OCI-LY1 (cell line): Measurements from ENCODE around the gene RBKS.

ENCODE experiments used
- H2AFZ ChIP-seq: fragments of 200-600 bp; sonication (generic), shearing (Covaris generic); 2 replicates; pipeline ENCODE4 v1.6.0; 2014; ENCODE audit warnings: antibody characterized with exemption, mild to moderate bottlenecking, low read length
- H3F3A ChIP-seq: fragments of 200-600 bp; sonication (generic), shearing (Covaris generic); 2 replicates; pipeline ENCODE4 v1.6.0; 2014; ENCODE audit warnings: mild to moderate bottlenecking, antibody characterized with exemption, low read length, moderate library complexity; ENCODE audit not compliant: insufficient read depth
- H3K27ac ChIP-seq: fragments of 200-600 bp; sonication (generic); 2 replicates; pipeline ENCODE4 v1.5.1; 2014; ENCODE audit warnings: low read length, mixed run types, mild to moderate bottlenecking, low read depth; ENCODE audit not compliant: poor library complexity, severe bottlenecking
- H3K27me3 ChIP-seq: fragments of 200-600 bp; sonication (generic); 2 replicates; pipeline ENCODE4 v1.6.0; 2014; ENCODE audit warnings: antibody characterized with exemption, mild to moderate bottlenecking, low read length, moderate library complexity; ENCODE audit not compliant: insufficient read depth
- H3K36me3 ChIP-seq: fragments of 200-600 bp; sonication (generic); 2 replicates; pipeline ENCODE4 v1.6.1; 2014; ENCODE audit warnings: mild to moderate bottlenecking, antibody characterized with exemption, low read length, moderate library complexity, mixed read lengths; ENCODE audit not compliant: insufficient read depth
- H3K4me1 ChIP-seq: fragments of 200-600 bp; sonication (generic); 2 replicates; pipeline ENCODE4 v1.5.1; 2014; ENCODE audit warnings: mild to moderate bottlenecking, low read length, moderate library complexity; ENCODE audit not compliant: insufficient read depth, severe bottlenecking
- H3K4me2 ChIP-seq: fragments of 200-600 bp; sonication (generic), shearing (Covaris generic); 2 replicates; pipeline ENCODE4 v1.6.1; 2014; ENCODE audit warnings: low read length
- H3K4me3 ChIP-seq: fragments of 200-600 bp; sonication (generic); 2 replicates; pipeline ENCODE4 v1.5.1; 2014; ENCODE audit warnings: low read length, low read depth, mild to moderate bottlenecking, mixed read lengths; ENCODE audit not compliant: poor library complexity, severe bottlenecking
- H3K79me2 ChIP-seq: fragments of 200-600 bp; shearing (Covaris generic); 2 replicates; pipeline ENCODE4 v1.6.1; 2016; ENCODE audit warnings: mixed run types, low read length, mixed read lengths; ENCODE audit not compliant: insufficient read depth
- H3K9ac ChIP-seq: fragments of 200-600 bp; sonication (generic), shearing (Covaris generic); 2 replicates; pipeline ENCODE4 v1.6.1; 2014; ENCODE audit warnings: mild to moderate bottlenecking, low read length, mixed read lengths
- H3K9me2 ChIP-seq: fragments of 200-600 bp; sonication (generic), shearing (Covaris generic); 2 replicates; pipeline ENCODE4 v1.6.1; 2014; ENCODE audit warnings: low read depth, mild to moderate bottlenecking, low read length, mixed read lengths
- H3K9me3 ChIP-seq: fragments of 200-600 bp; shearing (Covaris generic); 2 replicates; pipeline ENCODE4 v1.6.1; 2014; ENCODE audit warnings: low read length, mixed read lengths
- H4K20me1 ChIP-seq: fragments of 200-600 bp; sonication (generic), shearing (Covaris generic); 2 replicates; pipeline ENCODE4 v1.6.0; 2016; ENCODE audit warnings: mild to moderate bottlenecking, low read length; ENCODE audit not compliant: insufficient read depth
- CTCF ChIP-seq: fragments of 200-600 bp; sonication (generic), shearing (Covaris generic); IDR thresholded peaks from 2 replicates; pipeline ENCODE4 v1.5.1; 2017; ENCODE audit warnings: mild to moderate bottlenecking, antibody characterized with exemption, low read length, moderate library complexity, mixed read lengths
- EZH2 ChIP-seq: fragments of 200-600 bp; sonication (generic), shearing (Covaris generic); IDR thresholded peaks from 2 replicates; pipeline ENCODE4 v1.8.0; 2017; ENCODE audit warnings: borderline replicate concordance, mixed run types, mild to moderate bottlenecking, antibody characterized with exemption, low read length, moderate library complexity, mixed read lengths

Gene RBKS

GRCh38 chr2:27891673-27892105 lies 1.5 kb upstream of the RBKS start:
- H3K79me2 ChIP-seq: no peaks in the 10 kb centered on the region
- no peaks in the 10 kb centered on the region for H3K9me2 ChIP-seq
- H2AFZ ChIP-seq: no peak overlapping the region
- H3K4me3 ChIP-seq: peak overlapping the region; percentile 92
- H3K27me3 ChIP-seq: no peaks in the 10 kb centered on the region
- TF ChIP-seq EZH2 (no peak), CTCF (no peak)
- H4K20me1 ChIP-seq: no peaks in the 10 kb centered on the region
- H3K27ac ChIP-seq: peak overlapping the region; percentile 83
- H3K9me3 ChIP-seq: no peaks in the 10 kb centered on the region
- peaks cover 21% of the 10 kb centered on the region for H3K36me3 ChIP-seq
- peaks cover 42% of the 10 kb centered on the region for H3K4me1 ChIP-seq
- peaks cover 9% of the 10 kb centered on the region; the same call in 1 of the 2 replicates for H3F3A ChIP-seq
- H3K9ac ChIP-seq: peak overlapping the region; percentile 88
- H3K4me2 ChIP-seq: peak overlapping the region; percentile 90

GRCh38 chr2:27890924-27891672 lies 911 bp upstream of the RBKS start:
- H3K4me2 ChIP-seq: peak overlapping the region; percentile 90
- H3K4me3 ChIP-seq: peak overlapping the region; percentile 92
- peak overlapping the region; percentile 88 for H3K9ac ChIP-seq
- H3K9me3 ChIP-seq: no peaks in the 10 kb centered on the region
- H3K36me3 ChIP-seq: peaks cover 15% of the 10 kb centered on the region
- H3K9me2 ChIP-seq: no peaks in the 10 kb centered on the region
- H4K20me1 ChIP-seq: no peaks in the 10 kb centered on the region
- TF ChIP-seq EZH2 (no peak), CTCF (no peak)
- H3K27ac ChIP-seq: peak overlapping the region; percentile 83
- no peaks in the 10 kb centered on the region for H3K79me2 ChIP-seq
- peak overlapping the region; percentile 76; the same call in 1 of the 2 replicates for H2AFZ ChIP-seq
- H3F3A ChIP-seq: peaks cover 9% of the 10 kb centered on the region; the same call in 1 of the 2 replicates
- peaks cover 42% of the 10 kb centered on the region for H3K4me1 ChIP-seq
- H3K27me3 ChIP-seq: no peaks in the 10 kb centered on the region

- H3K4me1 ChIP-seq: peaks cover 42% of the 10 kb centered on the region
- H4K20me1 ChIP-seq: no peaks in the 10 kb centered on the region
- H3K9me3 ChIP-seq: no peaks in the 10 kb centered on the region
- H3K27me3 ChIP-seq: no peaks in the 10 kb centered on the region
- H3K79me2 ChIP-seq: no peaks in the 10 kb centered on the region
- no peaks in the 10 kb centered on the region for H3K9me2 ChIP-seq
- no peak for TF ChIP-seq EZH2
- no peak for TF ChIP-seq CTCF
- H2AFZ ChIP-seq: no peak overlapping the region; the same call in 1 of the 2 replicates
- peak overlapping the region; percentile 88 for H3K9ac ChIP-seq
- peak overlapping the region; percentile 90 for H3K4me2 ChIP-seq
- no peak overlapping the region for H3K27ac ChIP-seq
- H3F3A ChIP-seq: peaks cover 9% of the 10 kb centered on the region; the same call in 1 of the 2 replicates
- peaks cover 3% of the 10 kb centered on the region; the same call in 1 of the 2 replicates for H3K36me3 ChIP-seq
- peak overlapping the region; percentile 92 for H3K4me3 ChIP-seq
Observed at GRCh38 chr2:27889774-27890145, 427 bp downstream of the RBKS start.
